ENCODE measurements around the gene ALDH1A1.

DNA sequence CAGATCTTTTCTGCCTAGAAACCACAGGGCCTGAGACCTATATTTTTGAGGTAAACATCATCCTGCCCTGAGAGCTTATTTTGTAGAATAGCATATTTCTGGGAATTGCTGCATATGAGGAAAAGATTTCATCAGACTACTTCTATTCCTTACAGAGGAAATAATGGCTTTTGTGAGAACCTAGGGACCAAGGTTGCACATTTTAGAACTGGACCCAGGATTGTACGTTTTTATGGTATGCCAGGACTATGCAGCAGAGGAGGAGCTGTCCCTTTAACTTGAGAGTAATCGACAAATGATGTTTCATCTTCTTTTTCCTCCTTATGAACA is 2.2 kb upstream of the ALDH1A1 start:
- TF ChIP-seq EP300 (IDR thresholded peaks at IDR 0.05), result no peak
- TF ChIP-seq, protein P1, sequence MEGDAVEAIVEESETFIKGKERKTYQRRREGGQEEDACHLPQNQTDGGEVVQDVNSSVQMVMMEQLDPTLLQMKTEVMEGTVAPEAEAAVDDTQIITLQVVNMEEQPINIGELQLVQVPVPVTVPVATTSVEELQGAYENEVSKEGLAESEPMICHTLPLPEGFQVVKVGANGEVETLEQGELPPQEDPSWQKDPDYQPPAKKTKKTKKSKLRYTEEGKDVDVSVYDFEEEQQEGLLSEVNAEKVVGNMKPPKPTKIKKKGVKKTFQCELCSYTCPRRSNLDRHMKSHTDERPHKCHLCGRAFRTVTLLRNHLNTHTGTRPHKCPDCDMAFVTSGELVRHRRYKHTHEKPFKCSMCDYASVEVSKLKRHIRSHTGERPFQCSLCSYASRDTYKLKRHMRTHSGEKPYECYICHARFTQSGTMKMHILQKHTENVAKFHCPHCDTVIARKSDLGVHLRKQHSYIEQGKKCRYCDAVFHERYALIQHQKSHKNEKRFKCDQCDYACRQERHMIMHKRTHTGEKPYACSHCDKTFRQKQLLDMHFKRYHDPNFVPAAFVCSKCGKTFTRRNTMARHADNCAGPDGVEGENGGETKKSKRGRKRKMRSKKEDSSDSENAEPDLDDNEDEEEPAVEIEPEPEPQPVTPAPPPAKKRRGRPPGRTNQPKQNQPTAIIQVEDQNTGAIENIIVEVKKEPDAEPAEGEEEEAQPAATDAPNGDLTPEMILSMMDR (IDR thresholded peaks at IDR 0.05), result no peak
